Activated CD8-positive, alpha-beta memory T cell treated with anti-CD3 and anti-CD28 coated beads, Interleukin-2, amount 50 U/mL, for 4 hours (primary cell): ENCODE measurements around the gene STK24.

Experiments
- DNase-seq: peaks from one replicate; pipeline ENCODE4 v3.0.0-alpha.2; 2020

The STK24 gene

GRCh38 chr13:98398581-98398980, 178.3 kb downstream of the STK24 start:
- DNase-seq = no peak

DNA sequence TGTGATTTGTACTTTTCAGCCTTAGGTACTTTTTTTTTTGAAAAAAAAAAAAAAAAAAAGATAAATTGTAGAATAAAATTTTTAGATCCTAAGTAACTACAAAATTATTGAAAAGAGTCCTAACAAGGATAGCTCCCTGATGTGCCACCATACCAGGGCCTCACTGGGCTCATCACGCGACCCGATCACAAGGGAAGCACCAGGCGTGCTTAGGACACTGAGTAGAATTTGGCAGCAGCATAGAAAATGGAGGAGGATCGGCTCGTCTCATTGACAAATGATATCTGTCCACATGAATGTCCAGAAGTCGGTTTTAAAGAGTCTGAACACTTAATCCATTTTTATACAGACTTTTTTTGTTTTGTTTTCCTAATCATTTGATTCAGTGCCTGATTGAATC, 179.0 kb downstream of the STK24 start:
- DNase-seq = no peak

DNA sequence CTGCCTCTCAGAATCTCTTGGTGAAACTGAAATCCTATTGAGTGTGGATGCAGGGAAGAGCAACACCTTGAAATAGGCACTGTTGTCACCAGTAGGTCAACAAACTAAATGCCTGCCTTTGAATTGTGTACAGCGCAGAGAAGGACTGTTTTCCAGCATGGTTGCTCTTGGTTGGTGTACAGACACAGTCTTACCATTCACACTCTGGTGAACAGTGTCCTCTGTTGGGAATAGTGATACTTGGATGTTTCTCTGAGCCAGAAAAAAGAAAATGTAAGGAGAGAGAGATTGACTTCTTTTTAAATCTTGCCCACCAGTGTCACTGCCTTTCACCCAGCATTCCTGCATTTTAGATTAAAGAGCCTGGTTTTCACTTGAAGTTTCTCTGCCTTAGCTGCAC, 179.7 kb downstream of the STK24 start:
- no peak for DNase-seq

GRCh38 chr13:98396071-98396710, 180.7 kb downstream of the STK24 start:
- no peak for DNase-seq
